ENCODE results near the gene EFS.

DNA sequence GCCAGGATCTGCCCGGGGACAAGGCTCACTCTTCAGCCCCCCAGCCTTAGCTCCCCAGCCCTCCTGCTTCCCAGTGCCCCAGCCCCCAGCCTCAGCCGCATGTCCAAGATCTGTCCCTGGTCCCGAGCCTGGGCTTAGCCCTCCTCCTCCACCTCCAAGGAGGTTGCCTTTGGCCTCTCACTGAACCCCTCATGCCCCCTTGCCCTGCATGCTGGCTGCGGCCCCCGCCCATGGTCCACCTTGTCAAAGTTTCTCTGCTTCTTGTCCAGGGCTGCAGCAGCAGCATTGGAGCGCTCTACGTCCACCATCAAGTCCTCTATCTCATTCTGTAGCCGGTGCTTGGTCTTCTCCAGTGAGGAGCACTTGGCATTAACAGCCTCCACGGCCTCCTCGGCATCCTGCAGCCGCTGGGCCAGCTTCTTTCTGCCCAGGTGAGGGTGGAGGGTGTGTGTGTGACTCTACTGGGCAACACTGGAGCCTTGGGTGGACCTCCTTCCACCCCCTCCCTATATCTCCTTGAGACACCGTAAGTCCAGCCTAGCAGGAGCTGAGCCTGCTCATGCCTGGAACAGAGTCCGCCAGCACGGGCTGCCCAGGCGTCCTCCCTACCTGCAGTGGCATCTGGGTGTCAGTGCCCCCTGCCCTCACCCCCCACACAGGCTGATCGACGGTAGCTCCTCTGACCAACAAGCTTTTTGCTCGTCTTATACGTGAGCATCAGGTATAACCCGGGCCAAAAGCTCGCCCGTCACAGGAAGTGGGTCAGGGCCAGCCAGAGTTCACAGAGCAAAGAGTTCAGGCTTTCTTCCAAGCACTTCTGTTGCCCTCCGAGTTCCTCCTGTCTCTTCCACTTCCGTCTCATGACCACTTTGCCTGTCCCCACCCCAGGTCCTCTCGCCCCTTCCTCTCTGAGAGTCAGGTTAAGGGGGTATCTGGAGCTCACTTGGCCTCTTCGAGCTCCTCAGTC, 23.2 kb upstream of the EFS start:
- TF ChIP-seq, protein P1, sequence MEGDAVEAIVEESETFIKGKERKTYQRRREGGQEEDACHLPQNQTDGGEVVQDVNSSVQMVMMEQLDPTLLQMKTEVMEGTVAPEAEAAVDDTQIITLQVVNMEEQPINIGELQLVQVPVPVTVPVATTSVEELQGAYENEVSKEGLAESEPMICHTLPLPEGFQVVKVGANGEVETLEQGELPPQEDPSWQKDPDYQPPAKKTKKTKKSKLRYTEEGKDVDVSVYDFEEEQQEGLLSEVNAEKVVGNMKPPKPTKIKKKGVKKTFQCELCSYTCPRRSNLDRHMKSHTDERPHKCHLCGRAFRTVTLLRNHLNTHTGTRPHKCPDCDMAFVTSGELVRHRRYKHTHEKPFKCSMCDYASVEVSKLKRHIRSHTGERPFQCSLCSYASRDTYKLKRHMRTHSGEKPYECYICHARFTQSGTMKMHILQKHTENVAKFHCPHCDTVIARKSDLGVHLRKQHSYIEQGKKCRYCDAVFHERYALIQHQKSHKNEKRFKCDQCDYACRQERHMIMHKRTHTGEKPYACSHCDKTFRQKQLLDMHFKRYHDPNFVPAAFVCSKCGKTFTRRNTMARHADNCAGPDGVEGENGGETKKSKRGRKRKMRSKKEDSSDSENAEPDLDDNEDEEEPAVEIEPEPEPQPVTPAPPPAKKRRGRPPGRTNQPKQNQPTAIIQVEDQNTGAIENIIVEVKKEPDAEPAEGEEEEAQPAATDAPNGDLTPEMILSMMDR (optimal IDR thresholded peaks at IDR 0.05 in 1 of 3, IDR thresholded peaks at IDR 0.05 in 1 of 3, conservative IDR thresholded peaks at IDR 0.05 in 1 of 3; ENCODE audit: extremely low read depth in 1 of 3, insufficient read depth in 2 of 3, low read length in 3 of 3), result no peak
- no peak for TF ChIP-seq EZH2 (IDR thresholded peaks at IDR 0.05; ENCODE audit: low read length)
